SK-N-SH (cell line): Measurements from ENCODE around the gene REM1.
"Not testable (repeated sequence)": the region's sequence is repeated elsewhere in the genome, so short reads cannot be mapped to it uniquely, and the experiment has no call there.

ENCODE experiments used
- CHD2 ChIP-seq: fragments of 150-350 bp; IDR thresholded peaks from 2 replicates; pipeline ENCODE4 v1.6.1; 2018; ENCODE audit warnings: low read length; ENCODE audit not compliant: partially characterized antibody
- CTCF ChIP-seq: fragments of 200-600 bp; sonication (generic); IDR thresholded peaks from 2 replicates; pipeline ENCODE4 v1.6.1; 2017; ENCODE audit warnings: antibody characterized with exemption, mild to moderate bottlenecking, moderate library complexity
- GABPA ChIP-seq: IDR thresholded peaks from 2 replicates; pipeline ENCODE4 v1.4.0; 2012; ENCODE audit warnings: low read depth, mild to moderate bottlenecking
- JUND ChIP-seq: IDR thresholded peaks from 2 replicates; pipeline ENCODE4 v1.4.0; 2012
- MAX ChIP-seq: IDR thresholded peaks from 2 replicates; pipeline ENCODE4 v1.4.0; 2012; ENCODE audit warnings: low read depth
- POLR2AphosphoS5 ChIP-seq: IDR thresholded peaks from 2 replicates; pipeline ENCODE4 v1.6.1; 2012; ENCODE audit warnings: low read depth, low read length
- RAD21 ChIP-seq: IDR thresholded peaks from 2 replicates; pipeline ENCODE4 v1.6.1; 2012; ENCODE audit warnings: mild to moderate bottlenecking, low read length
- REST ChIP-seq: IDR thresholded peaks from 2 replicates; pipeline ENCODE4 v1.6.1; 2012; ENCODE audit warnings: mild to moderate bottlenecking, low read depth, low read length, moderate library complexity
- RFX5 ChIP-seq: IDR thresholded peaks from 2 replicates; pipeline ENCODE4 v1.6.1; 2012; ENCODE audit warnings: mild to moderate bottlenecking, improper control_type of control experiment, low read length
- RXRA ChIP-seq: IDR thresholded peaks from 2 replicates; pipeline ENCODE4 v1.4.0; 2012; ENCODE audit warnings: low read depth, mild to moderate bottlenecking, borderline replicate concordance
- TCF12 ChIP-seq: IDR thresholded peaks from 2 replicates; pipeline ENCODE4 v1.4.0; 2012
- USF1 ChIP-seq: IDR thresholded peaks from 2 replicates; pipeline ENCODE4 v1.4.0; 2012; ENCODE audit warnings: low read depth, borderline replicate concordance
- YY1 ChIP-seq: IDR thresholded peaks from 2 replicates; pipeline ENCODE4 v1.4.0; 2012; ENCODE audit warnings: low read depth, mild to moderate bottlenecking

GRCh38 chr20:31470946-31471345, 4.1 kb upstream of the REM1 start:
- not testable (repeated sequence) for TF ChIP-seq CTCF, RAD21, USF1, TCF12, RXRA, GABPA, CHD2, POLR2AphosphoS5, YY1, JUND, MAX, REST, RFX5
